ENCODE measurements around the gene PILRB. TPM values are rescaled to one million over a fixed set of nuclear protein-coding genes. Genes with fewer than 3 reads are reported as not detected.
A peak's percentile ranks its signal among the peaks of the same experiment; 100 is the strongest.

Gene PILRB
- total RNA-seq, 1 donor from 2014 or later: 62.6 TPM

- peaks cover 14% of the 10 kb centered on the region for H3K4me1 Mint-ChIP-seq (ENCODE audit: low read depth, unreplicated experiment)
Observed at GRCh38 chr7:100386940-100387339, 29.0 kb downstream of the PILRB start.

GRCh38 chr7:100387695-100388094, 29.8 kb downstream of the PILRB start:
- no peak for DNase-seq
- no peak for TF ChIP-seq CTCF (IDR thresholded peaks at IDR 0.05; ENCODE audit: partially characterized antibody, unreplicated experiment)
- Mint-ChIP-seq H3K36me3 (ENCODE audit: unreplicated experiment) (peaks cover 4% of the 10 kb centered on the region), H3K4me3 (ENCODE audit: unreplicated experiment) (no peak overlapping the region), H3K9me3 (ENCODE audit: unreplicated experiment) (peaks cover 5% of the 10 kb centered on the region), H3K4me1 (ENCODE audit: low read depth, unreplicated experiment) (peaks cover 14% of the 10 kb centered on the region), H3K27me3 (ENCODE audit: unreplicated experiment) (peaks cover 4% of the 10 kb centered on the region), H3K27ac (ENCODE audit: unreplicated experiment) (no peak overlapping the region)

More at GRCh38 chr7:100386940-100387339, 29.0 kb downstream of the PILRB start:
- H3K27me3 Mint-ChIP-seq (ENCODE audit: unreplicated experiment): peaks cover 4% of the 10 kb centered on the region
- H3K4me3 Mint-ChIP-seq (ENCODE audit: unreplicated experiment): no peak overlapping the region
- H3K9me3 Mint-ChIP-seq (ENCODE audit: unreplicated experiment): peaks cover 5% of the 10 kb centered on the region
- H3K27ac Mint-ChIP-seq (ENCODE audit: unreplicated experiment): no peak overlapping the region
- DNase-seq: no peak
- no peak for TF ChIP-seq CTCF (IDR thresholded peaks at IDR 0.05; ENCODE audit: partially characterized antibody, unreplicated experiment)
- peaks cover 4% of the 10 kb centered on the region for H3K36me3 Mint-ChIP-seq (ENCODE audit: unreplicated experiment)

DNA sequence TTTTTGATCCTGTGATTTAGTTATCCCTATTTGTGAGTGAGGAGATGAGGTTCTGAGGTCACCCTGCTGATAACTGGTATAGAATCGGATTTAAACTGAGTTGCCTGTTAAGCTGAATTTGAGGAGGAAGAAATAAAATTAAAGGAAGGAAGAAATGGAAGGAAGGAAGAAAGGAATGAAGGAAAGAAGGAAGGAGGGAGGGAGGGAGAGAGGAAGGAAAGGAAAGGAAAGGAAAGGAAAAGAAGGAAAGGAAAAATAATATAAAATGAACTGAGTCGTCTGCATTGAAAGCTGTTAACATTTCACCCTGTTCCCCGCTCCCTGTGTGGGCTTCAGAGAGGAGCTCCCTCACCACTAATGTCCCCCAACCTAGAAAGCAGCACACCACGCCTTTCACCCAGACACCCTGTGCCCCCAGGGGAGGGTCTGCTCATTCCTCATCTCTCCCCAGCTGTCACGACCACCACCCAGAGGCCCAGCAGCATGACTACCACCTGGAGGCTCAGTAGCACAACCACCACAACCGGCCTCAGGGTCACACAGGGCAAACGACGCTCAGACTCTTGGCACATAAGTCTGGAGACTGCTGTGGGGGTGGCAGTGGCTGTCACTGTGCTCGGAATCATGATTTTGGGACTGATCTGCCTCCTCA, 31.6 kb downstream of the PILRB start:
- Mint-ChIP-seq H3K9me3 (ENCODE audit: unreplicated experiment) (peaks cover 5% of the 10 kb centered on the region), H3K27ac (ENCODE audit: unreplicated experiment) (no peak overlapping the region)

GRCh38 chr7:100390286-100391009, 32.5 kb downstream of the PILRB start:
- Mint-ChIP-seq H3K27ac (ENCODE audit: unreplicated experiment) (no peak overlapping the region), H3K4me1 (ENCODE audit: low read depth, unreplicated experiment) (peaks cover 14% of the 10 kb centered on the region), H3K27me3 (ENCODE audit: unreplicated experiment) (no peaks in the 10 kb centered on the region), H3K4me3 (ENCODE audit: unreplicated experiment) (no peak overlapping the region), H3K36me3 (ENCODE audit: unreplicated experiment) (no peaks in the 10 kb centered on the region), H3K9me3 (ENCODE audit: unreplicated experiment) (peaks cover 2% of the 10 kb centered on the region)
- TF ChIP-seq CTCF (IDR thresholded peaks at IDR 0.05; ENCODE audit: partially characterized antibody, unreplicated experiment): no peak
- no peak for DNase-seq

More for the DNA sequence above, 31.6 kb downstream of the PILRB start:
- no peaks in the 10 kb centered on the region for H3K36me3 Mint-ChIP-seq (ENCODE audit: unreplicated experiment)
- no peak for DNase-seq
- peaks cover 14% of the 10 kb centered on the region for H3K4me1 Mint-ChIP-seq (ENCODE audit: low read depth, unreplicated experiment)
- H3K27me3 Mint-ChIP-seq (ENCODE audit: unreplicated experiment): no peaks in the 10 kb centered on the region
- H3K4me3 Mint-ChIP-seq (ENCODE audit: unreplicated experiment): peak overlapping the region; percentile 36
- no peak for TF ChIP-seq CTCF (IDR thresholded peaks at IDR 0.05; ENCODE audit: partially characterized antibody, unreplicated experiment)

All from glutamatergic neuron (in vitro differentiated cells).